Measurements from ENCODE around the gene BTRC. TPM values are rescaled to one million over a fixed set of nuclear protein-coding genes. Genes with fewer than 3 reads are reported as not detected.

Gene BTRC
- total RNA-seq, 1 experiment from 2014 or later = 19.4 TPM

GRCh38 chr10:101485681-101486554 lies 132.0 kb downstream of the BTRC start:
- Mint-ChIP-seq H3K4me3 (ENCODE audit: unreplicated experiment) (no peak overlapping the region), H3K36me3 (ENCODE audit: insufficient read depth, unreplicated experiment) (peaks cover 7% of the 10 kb centered on the region), H3K27ac (ENCODE audit: low read depth, unreplicated experiment) (no peak overlapping the region), H3K9me3 (ENCODE audit: unreplicated experiment) (no peaks in the 10 kb centered on the region), H3K27me3 (ENCODE audit: insufficient read depth, unreplicated experiment) (no peaks in the 10 kb centered on the region), H3K4me1 (ENCODE audit: insufficient read depth, unreplicated experiment) (peaks cover 17% of the 10 kb centered on the region)
- intact Hi-C loops (cut with micrococcal nuclease) = no loop called here
- CTCF ChIA-PET = interaction anchor here (1.2 to 1.7 kb wide), 2 partner anchors 9 to 19 kb away, joined by 3 to 9 read pairs; no protein-coding TSS in a partner anchor
- TF ChIP-seq CTCF (IDR thresholded peaks at IDR 0.05; ENCODE audit: unreplicated experiment) = no peak
- no peak for DNase-seq (ENCODE audit: unreplicated experiment)
- BruUV-seq (replicated peaks) = no TSS peak
- POLR2A ChIA-PET = no interaction called here

GRCh38 chr10:101487399-101487798 lies 133.4 kb downstream of the BTRC start:
- H3K4me1 Mint-ChIP-seq (ENCODE audit: insufficient read depth, unreplicated experiment) = peaks cover 17% of the 10 kb centered on the region
- ChIA-PET POLR2A (interaction anchor here (2.5 kb wide), 1 partner anchor 10 kb away, joined by 13 read pairs; no protein-coding TSS in a partner anchor), CTCF (interaction anchor here (0.8 to 2.9 kb wide), 4 partner anchors 9 to 345 kb away, joined by 3 to 16 read pairs (median 3); no protein-coding TSS in a partner anchor)
- BruUV-seq (replicated peaks) = no TSS peak
- H3K9me3 Mint-ChIP-seq (ENCODE audit: unreplicated experiment) = no peaks in the 10 kb centered on the region
- no peaks in the 10 kb centered on the region for H3K27me3 Mint-ChIP-seq (ENCODE audit: insufficient read depth, unreplicated experiment)
- H3K36me3 Mint-ChIP-seq (ENCODE audit: insufficient read depth, unreplicated experiment) = peaks cover 5% of the 10 kb centered on the region
- TF ChIP-seq CTCF (IDR thresholded peaks at IDR 0.05; ENCODE audit: unreplicated experiment) = no peak
- no peak overlapping the region for H3K27ac Mint-ChIP-seq (ENCODE audit: low read depth, unreplicated experiment)
- intact Hi-C loops (cut with micrococcal nuclease) = no loop called here
- H3K4me3 Mint-ChIP-seq (ENCODE audit: unreplicated experiment) = no peak overlapping the region
- DNase-seq (ENCODE audit: unreplicated experiment) = no peak

GRCh38 chr10:101489355-101489754 lies 135.4 kb downstream of the BTRC start:
- no peak overlapping the region for H3K27ac Mint-ChIP-seq (ENCODE audit: low read depth, unreplicated experiment)
- CTCF ChIA-PET = interaction anchor here (0.6 to 2.9 kb wide), 3 partner anchors 22 to 275 kb away, joined by 3 to 16 read pairs (median 3); no protein-coding TSS in a partner anchor

More at GRCh38 chr10:101489355-101489754, 135.4 kb downstream of the BTRC start:
- H3K36me3 Mint-ChIP-seq (ENCODE audit: insufficient read depth, unreplicated experiment) = no peaks in the 10 kb centered on the region
- no peak overlapping the region for H3K4me3 Mint-ChIP-seq (ENCODE audit: unreplicated experiment)
- intact Hi-C loops (cut with micrococcal nuclease) = no loop called here
- TF ChIP-seq CTCF (IDR thresholded peaks at IDR 0.05; ENCODE audit: unreplicated experiment) = no peak
- BruUV-seq (replicated peaks) = no TSS peak
- POLR2A ChIA-PET = interaction anchor here (2.5 kb wide), 1 partner anchor 12 kb away, joined by 13 read pairs; no protein-coding TSS in a partner anchor
- H3K9me3 Mint-ChIP-seq (ENCODE audit: unreplicated experiment) = no peaks in the 10 kb centered on the region
- peak; percentile 59 for DNase-seq (ENCODE audit: unreplicated experiment)
- peaks cover 17% of the 10 kb centered on the region for H3K4me1 Mint-ChIP-seq (ENCODE audit: insufficient read depth, unreplicated experiment)
- H3K27me3 Mint-ChIP-seq (ENCODE audit: insufficient read depth, unreplicated experiment) = no peaks in the 10 kb centered on the region
